ENCODE data around the gene OR13C8.
A peak's percentile ranks its signal among the peaks of the same experiment; 100 is the strongest.
"Not testable (repeated sequence)": the region's sequence is repeated elsewhere in the genome, so short reads cannot be mapped to it uniquely, and the experiment has no call there.

The OR13C8 gene

GRCh38 chr9:104568868-104569267 lies at the start of gene OR13C8:
OR13C8 (plus strand) TSS chr9:104569168; CDS start chr9:104569168, 0 bp downstream.
- no peak for DNase-seq

GRCh38 chr9:104520241-104520640 lies 48.7 kb upstream of the OR13C8 start:
- DNase-seq, result not testable (repeated sequence)

- no peak for DNase-seq
These were observed 41.9 kb upstream of the OR13C8 start, which contains the start of gene OR13C4 for GRCh38 chr9:104527109-104527508. OR13C4 (minus strand) TSS chr9:104527209; CDS start chr9:104527209, 0 bp downstream.

GRCh38 chr9:104536756-104537155 lies 32.2 kb upstream of the OR13C8 start, which contains the start of gene OR13C3:
OR13C3 (minus strand) TSS chr9:104536856; CDS start chr9:104536723, 133 bp downstream.
- DNase-seq, result no peak

- DNase-seq, result no peak
These were observed 29.7 kb upstream of the OR13C8 start for GRCh38 chr9:104539275-104539674.

- DNase-seq, result no peak
These were observed 24.3 kb upstream of the OR13C8 start for GRCh38 chr9:104544644-104545043.

GRCh38 chr9:104553261-104553660 lies 15.7 kb upstream of the OR13C8 start:
- DNase-seq, result no peak

- DNase-seq, result no peak
These were observed 13.4 kb upstream of the OR13C8 start for GRCh38 chr9:104555521-104555920.

GRCh38 chr9:104556830-104557634 lies 11.9 kb upstream of the OR13C8 start:
- DNase-seq, result peak; percentile 19

GRCh38 chr9:104564358-104564757 lies 4.6 kb upstream of the OR13C8 start:
- no peak for DNase-seq

- peak; percentile 17 for DNase-seq
These were observed 3.6 kb downstream of the OR13C8 start for GRCh38 chr9:104572612-104573011.

- DNase-seq, result no peak
These were observed 6.5 kb downstream of the OR13C8 start for GRCh38 chr9:104575456-104575855.

- DNase-seq, result no peak
These were observed 8.3 kb downstream of the OR13C8 start for GRCh38 chr9:104577263-104577662.

- DNase-seq, result no peak
These were observed 11.6 kb downstream of the OR13C8 start for GRCh38 chr9:104580562-104580961.

- no peak for DNase-seq
These were observed 17.7 kb downstream of the OR13C8 start for GRCh38 chr9:104586496-104587180.

- DNase-seq, result no peak
These were observed 20.7 kb downstream of the OR13C8 start for GRCh38 chr9:104589626-104590025.

GRCh38 chr9:104598749-104599148 lies 29.8 kb downstream of the OR13C8 start:
- DNase-seq, result not testable (repeated sequence)

- not testable (repeated sequence) for DNase-seq
These were observed 30.3 kb downstream of the OR13C8 start, which contains the start of gene OR13C5 for GRCh38 chr9:104599313-104599712. OR13C5 (minus strand) TSS chr9:104599413; CDS start chr9:104599413, 0 bp downstream.

- DNase-seq, result no peak
These were observed 35.8 kb downstream of the OR13C8 start for GRCh38 chr9:104604801-104605200.

- DNase-seq, result not testable (repeated sequence)
These were observed 36.6 kb downstream of the OR13C8 start, which contains the start of gene OR13C2 for GRCh38 chr9:104605527-104605926. OR13C2 (minus strand) TSS chr9:104605627; CDS start chr9:104605627, 0 bp downstream.

GRCh38 chr9:104606152-104606551 lies 37.2 kb downstream of the OR13C8 start:
- peak; percentile 92 for DNase-seq

GRCh38 chr9:104608336-104608735 lies 39.4 kb downstream of the OR13C8 start:
- DNase-seq, result peak; percentile 23

GRCh38 chr9:104611213-104611612 lies 42.2 kb downstream of the OR13C8 start:
- DNase-seq, result no peak

GRCh38 chr9:104617418-104617817 lies 48.5 kb downstream of the OR13C8 start:
- DNase-seq, result no peak
